ENCODE data around the gene SORCS3.

SORCS3 gene

DNA sequence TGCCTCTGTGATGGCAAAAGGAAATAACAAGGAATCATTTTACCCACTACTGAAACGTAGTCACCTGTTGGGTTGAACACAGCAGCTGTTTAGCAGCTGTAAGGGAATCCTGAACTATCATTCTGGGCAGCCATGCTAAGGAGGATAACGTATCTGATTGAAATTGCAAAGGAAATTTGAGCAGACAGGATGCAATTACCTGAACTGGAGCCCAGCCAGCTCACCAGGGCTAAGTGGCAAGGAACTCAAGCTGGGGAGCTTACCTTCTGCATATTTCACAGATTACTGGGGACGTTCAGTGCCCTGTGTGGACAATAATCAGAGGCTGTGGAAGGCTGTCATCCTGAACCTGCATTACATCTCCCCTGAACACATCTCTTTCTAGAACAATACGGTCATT is 650.5 kb downstream of the SORCS3 start:
- H3K79me2 ChIP-seq (ENCODE audit: insufficient read depth, low read length) = no peaks in the 10 kb centered on the region
- TF ChIP-seq, protein P1, sequence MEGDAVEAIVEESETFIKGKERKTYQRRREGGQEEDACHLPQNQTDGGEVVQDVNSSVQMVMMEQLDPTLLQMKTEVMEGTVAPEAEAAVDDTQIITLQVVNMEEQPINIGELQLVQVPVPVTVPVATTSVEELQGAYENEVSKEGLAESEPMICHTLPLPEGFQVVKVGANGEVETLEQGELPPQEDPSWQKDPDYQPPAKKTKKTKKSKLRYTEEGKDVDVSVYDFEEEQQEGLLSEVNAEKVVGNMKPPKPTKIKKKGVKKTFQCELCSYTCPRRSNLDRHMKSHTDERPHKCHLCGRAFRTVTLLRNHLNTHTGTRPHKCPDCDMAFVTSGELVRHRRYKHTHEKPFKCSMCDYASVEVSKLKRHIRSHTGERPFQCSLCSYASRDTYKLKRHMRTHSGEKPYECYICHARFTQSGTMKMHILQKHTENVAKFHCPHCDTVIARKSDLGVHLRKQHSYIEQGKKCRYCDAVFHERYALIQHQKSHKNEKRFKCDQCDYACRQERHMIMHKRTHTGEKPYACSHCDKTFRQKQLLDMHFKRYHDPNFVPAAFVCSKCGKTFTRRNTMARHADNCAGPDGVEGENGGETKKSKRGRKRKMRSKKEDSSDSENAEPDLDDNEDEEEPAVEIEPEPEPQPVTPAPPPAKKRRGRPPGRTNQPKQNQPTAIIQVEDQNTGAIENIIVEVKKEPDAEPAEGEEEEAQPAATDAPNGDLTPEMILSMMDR (IDR thresholded peaks at IDR 0.05; ENCODE audit: insufficient read depth, low read length, poor library complexity, severe bottlenecking) = no peak
- TF ChIP-seq EZH2phosphoT487 (conservative IDR thresholded peaks at IDR 0.05; ENCODE audit: low read length) = no peak
- no peak overlapping the region for H3K4me3 ChIP-seq (ENCODE audit: insufficient read depth, low read length, poor library complexity, severe bottlenecking)
- H3K27ac ChIP-seq (ENCODE audit: low read depth, low read length) = no peak overlapping the region
- H3K36me3 ChIP-seq (ENCODE audit: low read length) = no peaks in the 10 kb centered on the region
- H3K9ac ChIP-seq (ENCODE audit: low read length) = no peak overlapping the region
- no peaks in the 10 kb centered on the region for H3F3A ChIP-seq (ENCODE audit: insufficient read depth)
- H3K27me3 ChIP-seq (ENCODE audit: low read length) = no peaks in the 10 kb centered on the region
- H3K9me3 ChIP-seq (ENCODE audit: insufficient read depth, low read length) = no peaks in the 10 kb centered on the region
- no peak overlapping the region for H2AFZ ChIP-seq (ENCODE audit: low read depth, low read length, severe bottlenecking)
- H4K20me1 ChIP-seq (ENCODE audit: low read depth, low read length) = no peaks in the 10 kb centered on the region
- no peaks in the 10 kb centered on the region for H3K9me2 ChIP-seq (replicated peaks; ENCODE audit: insufficient read depth, low read length)
- H3K4me2 ChIP-seq (ENCODE audit: low read depth, low read length, poor library complexity, severe bottlenecking) = no peak overlapping the region

- Histone ChIP-seq H3K79me2 (ENCODE audit: insufficient read depth, low read length) (no peaks in the 10 kb centered on the region), H3K4me2 (ENCODE audit: low read depth, low read length, poor library complexity, severe bottlenecking) (no peak overlapping the region), H4K20me1 (ENCODE audit: low read depth, low read length) (no peaks in the 10 kb centered on the region), H3K9me2 (replicated peaks; ENCODE audit: insufficient read depth, low read length) (no peaks in the 10 kb centered on the region), H3K9me3 (ENCODE audit: insufficient read depth, low read length) (no peaks in the 10 kb centered on the region), H3K4me3 (ENCODE audit: insufficient read depth, low read length, poor library complexity, severe bottlenecking) (no peak overlapping the region), H2AFZ (ENCODE audit: low read depth, low read length, severe bottlenecking) (no peak overlapping the region), H3K9ac (ENCODE audit: low read length) (no peak overlapping the region), H3K27ac (ENCODE audit: low read depth, low read length) (no peak overlapping the region), H3K27me3 (ENCODE audit: low read length) (no peaks in the 10 kb centered on the region), H3K36me3 (ENCODE audit: low read length) (no peaks in the 10 kb centered on the region), H3F3A (ENCODE audit: insufficient read depth) (no peaks in the 10 kb centered on the region)
- TF ChIP-seq, protein P1 (IDR thresholded peaks at IDR 0.05; ENCODE audit: insufficient read depth, low read length, poor library complexity, severe bottlenecking) = no peak
- no peak for TF ChIP-seq EZH2phosphoT487 (conservative IDR thresholded peaks at IDR 0.05; ENCODE audit: low read length)
Measured at GRCh38 chr10:105292236-105292635, 651.1 kb downstream of the SORCS3 start.
